Hematopoietic multipotent progenitor cell treated with erythropoietin and hydrocortisone succinate and interleukin-3 and kit ligand, for 4 days (in vitro differentiated cells): ENCODE data around the gene C11orf68.
"Not testable (repeated sequence)": the region's sequence is repeated elsewhere in the genome, so short reads cannot be mapped to it uniquely, and the experiment has no call there.

Source experiments
- DNase-seq: peaks from one replicate; pipeline ENCODE4 v3.0.0-alpha.2; 2015

C11orf68 gene

DNA sequence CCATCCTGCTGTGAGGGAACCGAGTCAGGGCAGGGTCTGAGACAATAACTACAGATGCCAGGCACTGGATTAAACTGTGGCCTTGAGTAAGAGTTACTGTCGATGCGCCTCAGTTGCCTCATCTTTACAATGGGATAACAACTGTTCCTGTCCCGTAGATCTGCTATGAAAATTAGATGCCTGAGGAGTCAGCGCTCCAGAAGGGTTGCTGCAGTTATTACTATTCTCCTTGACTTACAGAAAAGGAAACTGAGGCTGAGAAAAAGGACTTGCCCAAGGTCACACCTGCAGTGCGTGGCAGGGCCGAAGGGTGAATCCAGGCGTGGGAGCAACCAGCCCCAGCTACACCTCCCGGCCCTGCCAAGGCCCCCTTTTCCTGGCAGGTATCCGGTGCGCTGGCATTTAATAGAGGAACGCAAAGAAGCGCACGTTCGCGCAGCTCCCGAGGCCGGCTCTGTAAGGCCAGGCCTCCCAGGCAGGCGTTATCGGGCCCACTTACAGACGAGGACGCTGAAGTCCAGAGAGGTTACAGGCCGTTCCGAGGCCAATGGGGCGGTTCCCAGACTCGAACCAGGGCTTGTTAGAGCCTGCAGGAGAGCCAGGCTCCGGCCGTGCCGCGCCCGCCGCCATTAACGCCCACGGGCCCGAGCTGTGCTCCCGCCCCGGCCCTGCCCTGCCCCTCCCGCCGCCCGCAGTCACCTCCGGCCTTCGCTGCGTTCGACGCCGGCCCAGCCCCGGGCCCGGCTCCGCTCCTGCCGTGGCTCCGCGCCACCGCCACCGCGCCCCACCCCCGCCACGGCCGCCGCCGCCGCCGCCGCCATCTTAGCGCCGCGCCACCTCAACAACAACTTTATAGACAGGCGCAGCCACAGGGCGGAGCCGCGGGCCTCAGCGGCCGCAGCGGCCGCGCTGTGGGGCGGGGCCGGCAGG is at the start of gene C11orf68:
Gene C11orf68, minus strand, starts transcription at position 852 of the 930 bp plus-strand sequence. Its CDS starts 31 bp downstream, at position 821.
- DNase-seq: peak; percentile 68

DNA sequence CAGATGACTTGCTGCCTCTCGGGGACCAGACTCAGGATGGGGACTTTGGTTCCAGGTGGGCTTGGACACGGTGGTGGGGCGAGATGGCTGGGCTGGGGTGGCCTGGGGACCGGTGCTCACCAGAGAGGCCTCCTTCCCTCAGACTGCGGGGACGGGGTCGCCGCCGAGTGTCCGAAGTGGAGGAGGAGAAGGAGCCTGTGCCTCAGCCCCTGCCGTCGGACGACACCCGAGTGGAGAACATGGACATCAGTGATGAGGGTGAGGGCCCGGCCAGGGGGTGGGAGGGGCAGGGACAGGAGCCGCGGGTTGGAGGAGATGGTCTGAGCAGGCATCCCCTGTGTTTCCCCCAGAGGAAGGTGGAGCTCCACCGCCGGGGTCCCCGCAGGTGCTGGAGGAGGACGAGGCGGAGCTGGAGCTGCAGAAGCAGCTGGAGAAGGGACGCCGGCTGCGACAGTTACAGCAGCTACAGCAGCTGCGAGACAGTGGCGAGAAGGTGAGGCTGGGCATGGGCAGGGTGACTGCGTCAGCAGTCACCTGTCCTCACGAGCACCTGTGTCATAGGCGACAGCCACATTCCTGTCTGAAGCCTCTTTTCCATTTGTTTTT is 48.6 kb upstream of the C11orf68 start:
- DNase-seq: no peak

- no peak for DNase-seq
These were observed 47.3 kb upstream of the C11orf68 start for GRCh38 chr11:65965986-65966762.

GRCh38 chr11:65964906-65965305 is 46.0 kb upstream of the C11orf68 start:
- no peak for DNase-seq

GRCh38 chr11:65962141-65962564 is 43.3 kb upstream of the C11orf68 start:
- no peak for DNase-seq

GRCh38 chr11:65961267-65962140 is 42.6 kb upstream of the C11orf68 start, which contains the start of gene SART1:
Gene SART1 (plus strand): TSS chr11:65961734. CDS start chr11:65961781, 47 bp downstream.
- DNase-seq: peak; percentile 100

GRCh38 chr11:65960824-65961266 is 42.0 kb upstream of the C11orf68 start:
- no peak for DNase-seq

- no peak for DNase-seq
These were observed 40.0 kb upstream of the C11orf68 start for GRCh38 chr11:65958774-65959420.

GRCh38 chr11:65958291-65958690 is 39.4 kb upstream of the C11orf68 start:
- peak; percentile 42 for DNase-seq

- no peak for DNase-seq
These were observed 35.9 kb upstream of the C11orf68 start for GRCh38 chr11:65954771-65955170.

DNA sequence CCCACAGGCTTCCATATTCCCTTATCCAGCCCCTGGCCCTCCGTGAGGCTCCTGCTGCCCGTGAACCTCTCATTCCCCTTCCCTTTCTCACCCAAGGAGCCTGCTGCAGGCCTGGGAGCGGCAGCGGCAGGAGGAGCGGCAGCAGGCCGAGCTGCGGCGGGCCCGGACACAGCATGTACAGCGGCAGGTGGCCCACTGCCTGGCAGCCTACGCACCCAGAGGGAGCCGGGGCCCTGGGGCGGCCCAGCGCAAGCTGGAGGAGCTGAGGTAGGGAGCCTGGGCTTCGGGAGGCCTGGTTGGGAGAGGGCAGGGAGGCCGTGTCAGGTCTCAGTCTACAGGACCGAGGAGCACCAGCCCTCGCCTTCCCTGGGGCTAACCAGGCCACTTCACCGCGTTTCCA is 34.6 kb upstream of the C11orf68 start:
- DNase-seq: no peak

- DNase-seq: no peak
These were observed 33.2 kb upstream of the C11orf68 start for GRCh38 chr11:65952052-65952521.

DNA sequence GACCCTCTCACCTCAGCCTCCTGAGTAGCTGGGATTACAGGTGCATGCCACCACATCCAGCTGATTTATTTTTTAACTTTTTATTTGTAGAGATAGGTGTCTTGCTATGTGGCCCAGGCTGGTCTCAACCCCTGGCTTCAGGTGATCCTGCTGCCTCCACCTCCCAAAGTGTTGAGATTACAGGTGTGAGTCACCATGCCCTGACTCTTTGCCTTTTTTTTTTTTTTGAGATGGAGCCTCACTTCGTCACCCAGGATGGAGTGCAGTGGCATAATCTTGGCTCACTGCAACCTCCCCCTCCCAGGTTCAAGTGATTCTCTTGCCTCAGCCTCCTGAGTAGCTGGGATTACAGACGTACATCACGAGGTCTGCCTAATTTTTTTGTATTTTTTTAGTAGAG is 32.8 kb upstream of the C11orf68 start:
- DNase-seq: not testable (repeated sequence)

- not testable (repeated sequence) for DNase-seq
These were observed 31.8 kb upstream of the C11orf68 start for GRCh38 chr11:65950711-65951110.

GRCh38 chr11:65947603-65948125 is 28.8 kb upstream of the C11orf68 start:
- no peak for DNase-seq

DNA sequence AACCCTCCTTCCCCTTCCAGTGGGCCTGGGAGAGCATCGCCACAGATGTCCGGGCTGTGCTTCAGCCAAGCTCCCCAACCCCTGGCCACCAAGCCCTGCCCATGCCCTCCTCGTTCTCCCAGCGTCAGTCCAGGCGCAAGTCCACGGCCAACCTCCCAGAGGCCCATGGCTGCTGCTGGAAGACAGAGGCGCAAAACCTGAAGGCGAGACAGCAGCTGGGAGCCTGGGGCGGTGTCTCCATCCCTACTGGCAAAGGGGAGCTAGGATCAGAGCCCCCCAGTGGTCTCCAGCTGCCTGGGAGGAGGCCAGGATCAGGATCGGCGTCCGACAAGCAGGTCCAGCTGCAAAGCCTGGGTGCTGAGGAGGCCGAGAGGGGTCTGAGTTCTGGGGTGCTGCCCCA is 28.3 kb upstream of the C11orf68 start:
- no peak for DNase-seq

GRCh38 chr11:65946655-65947054 is 27.8 kb upstream of the C11orf68 start:
- no peak for DNase-seq

DNA sequence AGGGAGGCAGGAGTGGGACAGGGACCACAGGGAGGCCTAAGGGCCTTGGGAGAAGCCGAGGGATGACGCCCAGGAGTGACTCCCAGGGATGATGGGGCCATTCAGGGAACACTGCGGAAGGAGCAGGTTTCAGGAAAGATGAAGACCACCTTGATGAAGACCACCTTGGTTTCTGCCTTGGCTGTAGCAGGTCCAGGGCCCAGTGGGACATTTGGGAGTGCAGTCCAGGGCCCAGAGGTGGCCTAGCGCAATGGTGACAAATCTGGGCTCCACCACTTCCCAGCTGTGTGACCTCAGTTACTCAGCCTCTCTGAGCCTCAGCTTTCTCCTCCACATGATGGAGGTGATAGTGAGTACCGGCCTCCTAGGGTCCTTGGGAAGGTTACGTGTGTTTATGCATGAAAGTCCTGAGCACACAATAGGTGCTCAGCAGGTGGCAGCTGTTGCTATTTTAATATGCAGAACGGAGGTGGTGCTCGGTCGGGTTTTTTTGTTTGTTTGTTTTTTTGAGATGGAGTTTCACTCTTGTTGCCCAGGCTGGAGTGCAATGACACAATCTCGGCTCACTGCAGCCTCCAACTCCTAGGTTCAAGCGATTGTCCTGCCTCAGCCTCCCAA is 27.2 kb upstream of the C11orf68 start:
- DNase-seq: no peak

GRCh38 chr11:65945430-65945911 is 26.6 kb upstream of the C11orf68 start, which contains the start of gene TSGA10IP:
Gene TSGA10IP (plus strand): TSS chr11:65945480. CDS start chr11:65945676, 196 bp downstream.
- DNase-seq: no peak

DNA sequence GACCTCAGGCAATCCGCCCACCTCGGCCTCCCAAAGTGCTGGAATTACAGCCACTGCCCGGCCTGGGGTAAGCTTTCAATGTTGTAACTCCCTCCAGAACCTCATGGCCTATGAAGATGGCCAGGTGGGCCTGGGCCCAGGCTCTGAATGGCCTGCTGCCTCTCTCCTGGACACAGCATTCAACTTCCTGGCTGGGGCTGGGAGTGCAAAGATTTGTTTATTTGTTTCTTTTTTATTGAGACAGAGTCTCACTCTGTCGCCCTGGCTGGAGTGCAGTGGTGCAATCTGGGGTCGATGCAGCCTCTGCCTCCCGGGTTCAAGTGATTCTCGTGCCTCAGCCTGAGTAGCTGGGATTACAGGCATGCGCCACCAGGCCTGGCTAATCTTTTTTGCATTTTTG is 25.9 kb upstream of the C11orf68 start:
- no peak for DNase-seq
